Osteoblast (primary cell): ENCODE data around the gene ST6GAL1. TPM values are rescaled to one million over a fixed set of nuclear protein-coding genes. Genes with fewer than 3 reads are reported as not detected.

Source experiments
- DNase-seq: peaks from one replicate; pipeline ENCODE4 v3.0.0; 2011; ENCODE audit warnings: low spot score, mixed read lengths; ENCODE audit not compliant: insufficient read length; ENCODE audit errors: missing footprints
- H2AFZ ChIP-seq: 2 replicates; pipeline ENCODE4 v1.6.0; 2011; ENCODE audit warnings: mild to moderate bottlenecking, low read length
- H3K27ac ChIP-seq: 2 replicates; pipeline ENCODE4 v1.5.1; 2011; ENCODE audit warnings: mild to moderate bottlenecking, low read depth, low read length, moderate library complexity
- H3K27me3 ChIP-seq: 2 replicates; pipeline ENCODE4 v1.6.0; 2012; ENCODE audit warnings: mild to moderate bottlenecking, control low read depth, inconsistent platforms, low read length, moderate library complexity; ENCODE audit not compliant: insufficient read depth
- H3K36me3 ChIP-seq: 2 replicates; pipeline ENCODE4 v1.5.1; 2011; ENCODE audit warnings: mild to moderate bottlenecking, low read length, control low read depth, moderate library complexity; ENCODE audit not compliant: insufficient read depth
- H3K4me1 ChIP-seq: 2 replicates; pipeline ENCODE4 v1.5.1; 2011; ENCODE audit warnings: mild to moderate bottlenecking, low read length, control low read depth, moderate library complexity; ENCODE audit not compliant: insufficient read depth
- H3K4me2 ChIP-seq: 2 replicates; pipeline ENCODE4 v1.6.0; 2011; ENCODE audit warnings: mild to moderate bottlenecking, low read length; ENCODE audit not compliant: insufficient read depth
- H3K4me3 ChIP-seq: fragments of 200-600 bp; sonication (generic); 3 replicates; pipeline ENCODE4 v1.5.1; 2012; ENCODE audit warnings: mild to moderate bottlenecking, low read length, inconsistent platforms; ENCODE audit not compliant: insufficient read depth
- H3K79me2 ChIP-seq: 2 replicates; pipeline ENCODE4 v1.6.0; 2012; ENCODE audit warnings: mild to moderate bottlenecking, low read length, control low read depth, inconsistent platforms; ENCODE audit not compliant: insufficient read depth
- H3K9me3 ChIP-seq: 2 replicates; pipeline ENCODE4 v1.5.1; 2011; ENCODE audit warnings: low read depth, low read length, control low read depth
- H4K20me1 ChIP-seq: 2 replicates; pipeline ENCODE4 v1.6.0; 2012; ENCODE audit warnings: mild to moderate bottlenecking, low read length, control low read depth; ENCODE audit not compliant: insufficient read depth
- CTCF ChIP-seq: IDR thresholded peaks from 2 replicates; pipeline ENCODE4 v1.5.1; 2011; ENCODE audit warnings: mild to moderate bottlenecking, low read depth, low read length, moderate library complexity; ENCODE audit errors: extremely low read depth
- total RNA-seq: library from RNA; depleted of rRNA; stranded (reverse); fragments of >200 nt; gene quantifications from 2 replicates; pipeline ENCODE4 v1.2.3, GENCODE V29; 2012

The ST6GAL1 gene
- total RNA-seq, 1 donor, result 8.0 TPM

GRCh38 chr3:187027531-187028278, 97.4 kb downstream of the ST6GAL1 start:
- no peaks in the 10 kb centered on the region for H3K36me3 ChIP-seq
- H3K27ac ChIP-seq, result no peak overlapping the region

GRCh38 chr3:187031934-187032333, 101.6 kb downstream of the ST6GAL1 start:
- Histone ChIP-seq H3K4me3 (no peak overlapping the region), H4K20me1 (no peaks in the 10 kb centered on the region)

More at GRCh38 chr3:187027531-187028278, 97.4 kb downstream of the ST6GAL1 start:
- no peaks in the 10 kb centered on the region for H3K27me3 ChIP-seq
- H3K79me2 ChIP-seq, result no peaks in the 10 kb centered on the region
- no peak overlapping the region for H2AFZ ChIP-seq
- no peak for TF ChIP-seq CTCF
- H3K4me2 ChIP-seq, result no peak overlapping the region
- H4K20me1 ChIP-seq, result no peaks in the 10 kb centered on the region
- H3K4me1 ChIP-seq, result no peaks in the 10 kb centered on the region
- no peak overlapping the region for H3K4me3 ChIP-seq
- DNase-seq, result no peak
- H3K9me3 ChIP-seq, result no peaks in the 10 kb centered on the region

GRCh38 chr3:187036394-187036793, 106.1 kb downstream of the ST6GAL1 start:
- no peaks in the 10 kb centered on the region for H3K36me3 ChIP-seq
- H2AFZ ChIP-seq, result no peak overlapping the region
- H3K79me2 ChIP-seq, result no peaks in the 10 kb centered on the region
- no peaks in the 10 kb centered on the region for H3K4me1 ChIP-seq
- H3K4me2 ChIP-seq, result no peak overlapping the region
- no peak for DNase-seq
- no peaks in the 10 kb centered on the region for H3K9me3 ChIP-seq
- no peaks in the 10 kb centered on the region for H3K27me3 ChIP-seq
- no peaks in the 10 kb centered on the region for H4K20me1 ChIP-seq
- no peak overlapping the region for H3K27ac ChIP-seq
- no peak for TF ChIP-seq CTCF
- no peak overlapping the region for H3K4me3 ChIP-seq

More at GRCh38 chr3:187031934-187032333, 101.6 kb downstream of the ST6GAL1 start:
- no peak for TF ChIP-seq CTCF
- Histone ChIP-seq H3K9me3 (no peaks in the 10 kb centered on the region), H3K4me2 (no peak overlapping the region), H2AFZ (no peak overlapping the region), H3K27me3 (no peaks in the 10 kb centered on the region), H3K27ac (no peak overlapping the region), H3K36me3 (no peaks in the 10 kb centered on the region), H3K4me1 (no peaks in the 10 kb centered on the region), H3K79me2 (no peaks in the 10 kb centered on the region)
- DNase-seq, result no peak

GRCh38 chr3:187039100-187039722, 108.9 kb downstream of the ST6GAL1 start:
- DNase-seq, result no peak

More at GRCh38 chr3:187039100-187039722, 108.9 kb downstream of the ST6GAL1 start:
- H3K9me3 ChIP-seq, result no peaks in the 10 kb centered on the region
- no peaks in the 10 kb centered on the region for H4K20me1 ChIP-seq
- H3K27ac ChIP-seq, result no peak overlapping the region
- H2AFZ ChIP-seq, result no peak overlapping the region
- no peaks in the 10 kb centered on the region for H3K27me3 ChIP-seq
- no peak overlapping the region for H3K4me2 ChIP-seq
- H3K4me1 ChIP-seq, result no peaks in the 10 kb centered on the region
- H3K79me2 ChIP-seq, result no peaks in the 10 kb centered on the region
- no peaks in the 10 kb centered on the region for H3K36me3 ChIP-seq
- TF ChIP-seq CTCF, result no peak
- no peak overlapping the region for H3K4me3 ChIP-seq
